Measurements from ENCODE around the gene HDDC2.

The HDDC2 gene

GRCh38 chr6:125332664-125333063, 30.9 kb upstream of the HDDC2 start:
- H3K36me3 ChIP-seq (ENCODE audit: control insufficient read depth in 5 of 5, insufficient read depth in 5 of 5, low read length in 5 of 5), result no peaks in the 10 kb centered on the region
- no peak overlapping the region for H3K27ac ChIP-seq (ENCODE audit: low read depth, low read length)
- H3K27me3 ChIP-seq (ENCODE audit: control insufficient read depth in 5 of 5, insufficient read depth in 4 of 5, low read length in 5 of 5), result peaks cover 0 to 2% (median 0%) of the 10 kb centered on the region in 5 donors
- no peaks in the 10 kb centered on the region for H3K4me1 ChIP-seq (ENCODE audit: control insufficient read depth in 5 of 5, insufficient read depth in 5 of 5, low read length in 5 of 5)
- H3K9me3 ChIP-seq (ENCODE audit: control insufficient read depth in 5 of 5, low read length in 5 of 5), result no peaks in the 10 kb centered on the region
- no peak overlapping the region for H3K4me3 ChIP-seq (ENCODE audit: low read depth in 1 of 5, low read length in 5 of 5)
- no peak overlapping the region for H3K9ac ChIP-seq (ENCODE audit: low read length in 5 of 5)

- H3K4me1 ChIP-seq (ENCODE audit: control insufficient read depth in 5 of 5, insufficient read depth in 5 of 5, low read length in 5 of 5), result no peaks in the 10 kb centered on the region
- H3K27ac ChIP-seq (ENCODE audit: low read depth, low read length), result no peak overlapping the region
- no peaks in the 10 kb centered on the region for H3K36me3 ChIP-seq (ENCODE audit: control insufficient read depth in 5 of 5, insufficient read depth in 5 of 5, low read length in 5 of 5)
- H3K4me3 ChIP-seq (ENCODE audit: low read depth in 1 of 5, low read length in 5 of 5), result no peak overlapping the region
- H3K9me3 ChIP-seq (ENCODE audit: control insufficient read depth in 5 of 5, low read length in 5 of 5), result no peaks in the 10 kb centered on the region
- H3K27me3 ChIP-seq (ENCODE audit: control insufficient read depth in 5 of 5, insufficient read depth in 4 of 5, low read length in 5 of 5), result peaks cover 0 to 4% (median 0%) of the 10 kb centered on the region in 5 donors
- no peak overlapping the region for H3K9ac ChIP-seq (ENCODE audit: low read length in 5 of 5)
These were observed 23.8 kb upstream of the HDDC2 start for GRCh38 chr6:125325586-125325985.

DNA sequence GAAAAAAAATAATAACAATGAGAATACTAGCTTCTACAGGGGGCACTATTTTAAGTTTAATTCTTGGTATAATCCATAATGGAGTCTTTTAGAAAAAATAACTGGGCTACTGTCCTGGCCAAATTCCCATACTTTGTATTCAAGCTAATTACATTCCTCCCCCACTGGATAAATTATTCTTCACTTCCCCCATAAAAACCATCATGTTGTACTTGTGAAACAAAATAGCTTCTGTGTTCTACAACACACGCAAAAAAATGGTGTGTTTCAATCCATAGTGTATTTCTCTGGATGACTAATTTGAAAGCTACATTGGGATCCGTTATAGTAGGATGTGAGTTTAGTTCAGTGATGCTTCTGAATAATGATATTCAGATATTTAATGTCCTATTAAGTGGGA, 21.6 kb upstream of the HDDC2 start:
- no peak overlapping the region for H3K9ac ChIP-seq (ENCODE audit: low read length in 5 of 5)
- H3K4me3 ChIP-seq (ENCODE audit: low read depth in 1 of 5, low read length in 5 of 5), result no peak overlapping the region
- peaks cover 0 to 4% (median 0%) of the 10 kb centered on the region in 5 donors for H3K27me3 ChIP-seq (ENCODE audit: control insufficient read depth in 5 of 5, insufficient read depth in 4 of 5, low read length in 5 of 5)
- H3K4me1 ChIP-seq (ENCODE audit: control insufficient read depth in 5 of 5, insufficient read depth in 5 of 5, low read length in 5 of 5), result no peaks in the 10 kb centered on the region
- H3K27ac ChIP-seq (ENCODE audit: low read depth, low read length), result no peak overlapping the region
- H3K9me3 ChIP-seq (ENCODE audit: control insufficient read depth in 5 of 5, low read length in 5 of 5), result no peaks in the 10 kb centered on the region
- no peaks in the 10 kb centered on the region for H3K36me3 ChIP-seq (ENCODE audit: control insufficient read depth in 5 of 5, insufficient read depth in 5 of 5, low read length in 5 of 5)

DNA sequence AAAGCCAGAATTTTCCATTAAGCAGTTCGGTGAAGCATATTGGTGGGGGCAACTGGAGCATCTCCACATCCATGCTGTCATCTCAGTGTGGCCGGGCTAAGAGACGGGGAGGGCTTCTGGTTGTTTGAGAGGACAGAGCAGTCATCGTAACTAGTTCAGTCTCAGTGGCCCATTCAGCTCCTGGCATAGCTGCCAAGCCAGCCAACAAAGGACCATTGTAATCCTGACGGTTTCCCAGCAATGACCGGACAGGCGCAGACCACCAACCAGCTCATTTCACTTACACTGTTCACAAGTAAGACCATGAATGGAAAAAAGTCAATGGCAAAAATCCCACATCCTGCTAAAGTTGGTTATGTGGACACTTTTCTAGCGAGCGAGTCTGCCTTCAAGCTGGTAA, 14.9 kb upstream of the HDDC2 start:
- peaks cover 0 to 2% (median 0%) of the 10 kb centered on the region in 5 donors for H3K4me1 ChIP-seq (ENCODE audit: control insufficient read depth in 5 of 5, insufficient read depth in 5 of 5, low read length in 5 of 5)
- no peak overlapping the region for H3K4me3 ChIP-seq (ENCODE audit: low read depth in 1 of 5, low read length in 5 of 5)
- no peak overlapping the region for H3K27ac ChIP-seq (ENCODE audit: low read depth, low read length)

DNA sequence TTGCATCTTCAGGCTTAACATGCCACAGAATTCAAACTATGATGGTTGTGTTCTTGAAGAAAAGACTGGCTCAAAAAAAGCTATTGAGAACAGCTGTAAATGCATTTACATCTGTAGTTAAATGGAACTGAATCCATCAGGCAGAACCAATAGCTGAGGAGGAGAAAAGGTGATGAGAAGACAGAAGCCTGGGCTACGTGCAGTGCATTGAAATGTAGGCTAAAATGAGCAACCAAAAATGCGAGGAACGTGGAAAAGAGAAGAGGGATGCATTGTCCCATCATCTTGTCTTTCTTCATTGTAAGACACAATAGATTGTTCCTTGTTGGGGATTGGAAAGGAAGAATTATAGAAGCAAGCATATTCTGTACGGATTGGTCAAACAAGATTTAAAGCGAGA, 13.8 kb upstream of the HDDC2 start:
- H3K27me3 ChIP-seq (ENCODE audit: control insufficient read depth in 5 of 5, insufficient read depth in 4 of 5, low read length in 5 of 5), result no peaks in the 10 kb centered on the region
- H3K36me3 ChIP-seq (ENCODE audit: control insufficient read depth in 5 of 5, insufficient read depth in 5 of 5, low read length in 5 of 5), result no peaks in the 10 kb centered on the region
- peaks cover 0 to 2% (median 0%) of the 10 kb centered on the region in 5 donors for H3K4me1 ChIP-seq (ENCODE audit: control insufficient read depth in 5 of 5, insufficient read depth in 5 of 5, low read length in 5 of 5)
- H3K9ac ChIP-seq (ENCODE audit: low read length in 5 of 5), result no peak overlapping the region
- H3K27ac ChIP-seq (ENCODE audit: low read depth, low read length), result no peak overlapping the region
- H3K9me3 ChIP-seq (ENCODE audit: control insufficient read depth in 5 of 5, low read length in 5 of 5), result no peaks in the 10 kb centered on the region
- no peak overlapping the region for H3K4me3 ChIP-seq (ENCODE audit: low read depth in 1 of 5, low read length in 5 of 5)

More for the DNA sequence above, 14.9 kb upstream of the HDDC2 start:
- H3K27me3 ChIP-seq (ENCODE audit: control insufficient read depth in 5 of 5, insufficient read depth in 4 of 5, low read length in 5 of 5), result no peaks in the 10 kb centered on the region
- H3K9me3 ChIP-seq (ENCODE audit: control insufficient read depth in 5 of 5, low read length in 5 of 5), result no peaks in the 10 kb centered on the region
- H3K36me3 ChIP-seq (ENCODE audit: control insufficient read depth in 5 of 5, insufficient read depth in 5 of 5, low read length in 5 of 5), result no peaks in the 10 kb centered on the region
- H3K9ac ChIP-seq (ENCODE audit: low read length in 5 of 5), result no peak overlapping the region

- H3K9me3 ChIP-seq (ENCODE audit: control insufficient read depth in 5 of 5, low read length in 5 of 5), result no peaks in the 10 kb centered on the region
- H3K27ac ChIP-seq (ENCODE audit: low read depth, low read length), result no peak overlapping the region
- H3K36me3 ChIP-seq (ENCODE audit: control insufficient read depth in 5 of 5, insufficient read depth in 5 of 5, low read length in 5 of 5), result no peaks in the 10 kb centered on the region
- H3K9ac ChIP-seq (ENCODE audit: low read length in 5 of 5), result no peak overlapping the region
- no peak overlapping the region for H3K4me3 ChIP-seq (ENCODE audit: low read depth in 1 of 5, low read length in 5 of 5)
- peaks cover 0 to 2% (median 0%) of the 10 kb centered on the region in 5 donors for H3K4me1 ChIP-seq (ENCODE audit: control insufficient read depth in 5 of 5, insufficient read depth in 5 of 5, low read length in 5 of 5)
- H3K27me3 ChIP-seq (ENCODE audit: control insufficient read depth in 5 of 5, insufficient read depth in 4 of 5, low read length in 5 of 5), result no peaks in the 10 kb centered on the region
These were observed 12.3 kb upstream of the HDDC2 start for GRCh38 chr6:125314009-125314581.

GRCh38 chr6:125312950-125313349, 11.2 kb upstream of the HDDC2 start:
- H3K9me3 ChIP-seq (ENCODE audit: control insufficient read depth in 5 of 5, low read length in 5 of 5), result no peaks in the 10 kb centered on the region
- no peak overlapping the region for H3K9ac ChIP-seq (ENCODE audit: low read length in 5 of 5)
- H3K27me3 ChIP-seq (ENCODE audit: control insufficient read depth in 5 of 5, insufficient read depth in 4 of 5, low read length in 5 of 5), result no peaks in the 10 kb centered on the region
- H3K36me3 ChIP-seq (ENCODE audit: control insufficient read depth in 5 of 5, insufficient read depth in 5 of 5, low read length in 5 of 5), result no peaks in the 10 kb centered on the region
- peaks cover 0 to 2% (median 0%) of the 10 kb centered on the region in 5 donors for H3K4me1 ChIP-seq (ENCODE audit: control insufficient read depth in 5 of 5, insufficient read depth in 5 of 5, low read length in 5 of 5)
- no peak overlapping the region for H3K4me3 ChIP-seq (ENCODE audit: low read depth in 1 of 5, low read length in 5 of 5)
- H3K27ac ChIP-seq (ENCODE audit: low read depth, low read length), result no peak overlapping the region

- no peak overlapping the region for H3K27ac ChIP-seq (ENCODE audit: low read depth, low read length)
- peaks cover 0 to 2% (median 0%) of the 10 kb centered on the region in 5 donors for H3K4me1 ChIP-seq (ENCODE audit: control insufficient read depth in 5 of 5, insufficient read depth in 5 of 5, low read length in 5 of 5)
- no peaks in the 10 kb centered on the region for H3K9me3 ChIP-seq (ENCODE audit: control insufficient read depth in 5 of 5, low read length in 5 of 5)
- H3K9ac ChIP-seq (ENCODE audit: low read length in 5 of 5), result no peak overlapping the region
- H3K27me3 ChIP-seq (ENCODE audit: control insufficient read depth in 5 of 5, insufficient read depth in 4 of 5, low read length in 5 of 5), result no peaks in the 10 kb centered on the region
- no peaks in the 10 kb centered on the region for H3K36me3 ChIP-seq (ENCODE audit: control insufficient read depth in 5 of 5, insufficient read depth in 5 of 5, low read length in 5 of 5)
- H3K4me3 ChIP-seq (ENCODE audit: low read depth in 1 of 5, low read length in 5 of 5), result no peak overlapping the region
These were observed 10.7 kb upstream of the HDDC2 start for GRCh38 chr6:125312478-125312877.

DNA sequence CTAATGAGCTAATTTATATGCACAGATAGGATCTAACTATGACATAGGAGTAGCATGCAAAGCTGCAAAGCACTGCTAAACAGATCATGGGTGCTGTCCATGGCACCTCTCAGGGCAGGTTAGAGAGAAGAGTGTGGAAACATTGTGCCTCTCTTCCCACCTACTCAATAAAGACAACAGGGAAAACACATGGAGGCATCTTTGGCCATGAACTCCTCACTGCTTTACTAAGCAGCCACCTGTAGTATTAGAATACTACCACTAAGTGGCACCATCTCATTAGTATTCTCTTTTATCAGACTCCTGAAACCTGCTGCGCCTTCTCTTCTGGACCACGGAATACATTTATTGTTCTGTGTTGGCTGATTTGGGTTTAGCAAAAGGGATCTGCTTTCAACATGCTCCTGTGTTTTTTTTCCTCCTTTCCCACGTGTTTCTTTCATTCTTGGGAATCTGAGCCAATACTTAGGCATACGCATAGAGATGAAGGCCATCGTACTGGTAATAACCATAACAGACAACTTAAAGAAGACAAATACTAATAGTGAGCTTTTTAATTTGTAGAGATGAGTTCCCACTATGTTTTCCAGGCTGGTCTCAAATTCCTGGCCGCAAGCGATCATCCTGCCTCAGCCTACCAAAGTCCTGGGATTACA, 9.4 kb upstream of the HDDC2 start:
- H3K36me3 ChIP-seq (ENCODE audit: control insufficient read depth in 5 of 5, insufficient read depth in 5 of 5, low read length in 5 of 5), result no peaks in the 10 kb centered on the region
- no peaks in the 10 kb centered on the region for H3K9me3 ChIP-seq (ENCODE audit: control insufficient read depth in 5 of 5, low read length in 5 of 5)
- H3K4me3 ChIP-seq (ENCODE audit: low read depth in 1 of 5, low read length in 5 of 5), result no peak overlapping the region
- no peaks in the 10 kb centered on the region for H3K27me3 ChIP-seq (ENCODE audit: control insufficient read depth in 5 of 5, insufficient read depth in 4 of 5, low read length in 5 of 5)
- H3K27ac ChIP-seq (ENCODE audit: low read depth, low read length), result no peak overlapping the region
- H3K4me1 ChIP-seq (ENCODE audit: control insufficient read depth in 5 of 5, insufficient read depth in 5 of 5, low read length in 5 of 5), result peaks cover 0 to 2% (median 0%) of the 10 kb centered on the region in 5 donors
- no peak overlapping the region for H3K9ac ChIP-seq (ENCODE audit: low read length in 5 of 5)

DNA sequence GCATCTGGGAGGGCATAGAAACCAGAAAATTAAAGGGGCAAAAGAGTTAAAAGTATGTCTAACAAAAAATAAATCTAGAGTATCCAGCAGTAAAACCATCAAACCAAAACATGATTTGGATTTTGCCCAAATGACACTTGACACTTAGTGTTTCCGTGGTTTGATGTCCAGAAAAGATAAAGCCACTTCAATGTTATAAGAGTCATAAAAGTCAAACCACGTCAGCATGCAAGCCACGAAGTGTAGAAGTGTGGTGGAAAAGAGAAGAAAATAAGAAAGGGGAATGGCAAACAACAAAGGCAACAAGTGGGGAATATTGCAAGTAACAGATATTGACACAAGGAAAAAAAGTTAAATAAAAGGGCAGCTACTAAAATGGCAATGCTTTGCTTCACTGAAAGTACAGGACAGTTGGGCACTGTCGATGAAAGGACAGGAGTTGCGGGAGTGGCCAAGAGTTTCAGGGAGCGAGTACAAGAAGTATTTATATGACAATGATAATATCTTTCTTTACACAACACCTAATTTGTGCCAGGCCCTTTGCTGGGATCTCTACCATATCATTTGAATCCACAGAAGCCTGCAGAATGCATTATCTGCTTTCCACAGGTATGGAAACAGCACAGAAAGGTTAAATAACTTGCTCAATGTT, 6.3 kb upstream of the HDDC2 start:
- Histone ChIP-seq H3K27ac (ENCODE audit: low read depth, low read length) (no peak overlapping the region), H3K4me1 (ENCODE audit: control insufficient read depth in 5 of 5, insufficient read depth in 5 of 5, low read length in 5 of 5) (no peaks in the 10 kb centered on the region), H3K27me3 (ENCODE audit: control insufficient read depth in 5 of 5, insufficient read depth in 4 of 5, low read length in 5 of 5) (no peaks in the 10 kb centered on the region), H3K4me3 (ENCODE audit: low read depth in 1 of 5, low read length in 5 of 5) (no peak overlapping the region), H3K36me3 (ENCODE audit: control insufficient read depth in 5 of 5, insufficient read depth in 5 of 5, low read length in 5 of 5) (no peaks in the 10 kb centered on the region), H3K9me3 (ENCODE audit: control insufficient read depth in 5 of 5, low read length in 5 of 5) (peaks cover 0 to 5% (median 3%) of the 10 kb centered on the region in 5 donors), H3K9ac (ENCODE audit: low read length in 5 of 5) (no peak overlapping the region)
